HepG2 (cell line): ENCODE results near the gene RAB1B. TPM values are rescaled to one million over a fixed set of nuclear protein-coding genes. Genes with fewer than 3 reads are reported as not detected.

ENCODE experiments used
- ARNTL ChIP-seq: sonication (generic); formaldehyde crosslinking; IDR thresholded peaks from 2 replicates; pipeline ENCODE4 v1.4.0; 2020; ENCODE audit warnings: mild to moderate bottlenecking, missing genetic modification reagents
- ATF4 ChIP-seq, 2 experiments: fragments of 450-650 bp in 1 of 2; sonication (generic) in 1 of 2; formaldehyde crosslinking; IDR thresholded peaks; 2 replicates each; pipeline versions ENCODE4 v1.5.0 to v1.8.0; 2020 to 2022; ENCODE audit warnings: mild to moderate bottlenecking in 1 of 2, missing genetic modification reagents in 1 of 2
- DMTF1 ChIP-seq: sonication (generic); formaldehyde crosslinking; IDR thresholded peaks from 2 replicates; pipeline ENCODE4 v1.4.0; 2020; ENCODE audit warnings: mild to moderate bottlenecking, missing genetic modification reagents
- KDM4B ChIP-seq: sonication (generic); formaldehyde crosslinking; IDR thresholded peaks from 2 replicates; pipeline ENCODE4 v1.4.0; 2020; ENCODE audit warnings: missing genetic modification reagents
- NR2F1 ChIP-seq, 2 experiments: fragments of 450-650 bp in 1 of 2; formaldehyde crosslinking in 1 of 2; IDR thresholded peaks; 2 replicates each; pipeline versions ENCODE4 v1.5.0 to v1.6.1; 2016 to 2020; ENCODE audit warnings: mild to moderate bottlenecking in 1 of 2, missing compliant biosample characterization in 1 of 2, missing genetic modification reagents in 1 of 2, moderate library complexity in 1 of 2
- SSRP1 ChIP-seq: IDR thresholded peaks from 2 replicates; pipeline ENCODE4 v1.6.1; 2016; ENCODE audit warnings: control low read depth
- TAF15 ChIP-seq: fragments of 200-400 bp; formaldehyde crosslinking; IDR thresholded peaks from one replicate; pipeline ENCODE4 v1.6.1; 2018; ENCODE audit warnings: mild to moderate bottlenecking, low read depth, low read length; ENCODE audit not compliant: poor library complexity, severe bottlenecking
- TFE3 ChIP-seq: IDR thresholded peaks from 2 replicates; pipeline ENCODE4 v1.6.1; 2016
- ZBTB10 ChIP-seq: sonication (generic); formaldehyde crosslinking; IDR thresholded peaks from 2 replicates; pipeline ENCODE4 v1.4.0; 2020; ENCODE audit warnings: missing genetic modification reagents, borderline replicate concordance
- ZC3H4 ChIP-seq: sonication (generic); formaldehyde crosslinking; IDR thresholded peaks from 2 replicates; pipeline ENCODE4 v1.4.0; 2020; ENCODE audit warnings: missing genetic modification reagents, borderline replicate concordance
- ZMYM3 ChIP-seq: sonication (generic); formaldehyde crosslinking; IDR thresholded peaks from 2 replicates; pipeline ENCODE4 v1.5.1; 2020; ENCODE audit warnings: mild to moderate bottlenecking, missing genetic modification reagents
- ZNF792 ChIP-seq: IDR thresholded peaks from 2 replicates; pipeline ENCODE4 v1.6.1; 2016
- polyA plus RNA-seq, 8 experiments: library from polyadenylated mRNA; depleted of rRNA in 3 of 8; stranded (reverse) in 7 of 8; unstranded in 1 of 8; fragments of >200 nt; fragmentation: Illumina TruSeq in 4 of 8; extraction: Trizol in 4 of 8; gene quantifications; 2 replicates each; pipeline versions ENCODE4 v1.2.1 to v1.2.3, GENCODE V29; 2011 to 2016; ENCODE audit warnings: low read depth in 4 of 8, missing spikeins in 1 of 8, mixed read lengths in 1 of 8; ENCODE audit not compliant: insufficient read depth in 1 of 8
- total RNA-seq, 5 experiments: library from RNA; depleted of rRNA; stranded (reverse); fragments of >200 nt; fragmentation: Illumina TruSeq; extraction: Trizol; gene quantifications; 2 replicates each; pipeline ENCODE4 v1.2.3, GENCODE V29; 2016; ENCODE audit warnings: low read depth in 1 of 5

RAB1B gene
- total and polyA plus RNA-seq, 2 of the 13 experiments (the other 11 are each of a cell fraction or from before 2014, with no cell fraction given): 77.9 to 87.9 TPM

GRCh38 chr11:66288671-66289547 is 20.5 kb downstream of the RAB1B start, which contains the start of gene YIF1A (continued):
- TF ChIP-seq TFE3 (CRISPR knock-in tag) (no peak), ZC3H4 (CRISPR knock-in tag) (no peak), ATF4 (CRISPR knock-in tag; IDR thresholded peaks at IDR 0.05) (no peak; a peak in 1 of 4 replicates), ARNTL (CRISPR knock-in tag) (no peak), DMTF1 (no peak), ZNF792 (CRISPR knock-in tag) (no peak; the same call in none of the 2 replicates), SSRP1 (CRISPR knock-in tag) (no peak), ZBTB10 (CRISPR knock-in tag) (peak; percentile 34; the same call in 1 of the 2 replicates), ZMYM3 (no peak), NR2F1 (CRISPR knock-in tag; IDR thresholded peaks at IDR 0.05) (no peak; a peak in 1 of 4 replicates), KDM4B (peak; percentile 80; the same call in 1 of the 2 replicates), TAF15 (no peak)
